K562 (cell line): ENCODE data around the gene EEF2K. TPM values are rescaled to one million over a fixed set of nuclear protein-coding genes. Genes with fewer than 3 reads are reported as not detected.

Experiments used
- CSDE1 ChIP-seq, 2 experiments: fragments of 450-650 bp; IDR thresholded peaks; 2 replicates each; pipeline ENCODE4 v1.6.1; 2016; ENCODE audit warnings: mild to moderate bottlenecking in 1 of 2
- PTTG1 ChIP-seq: fragments of 450-650 bp; IDR thresholded peaks from 2 replicates; pipeline ENCODE4 v1.6.1; 2016; ENCODE audit warnings: low read depth, mild to moderate bottlenecking, missing genetic modification characterization, missing compliant biosample characterization
- SREBF1 ChIP-seq: fragments of 150-350 bp; IDR thresholded peaks from 2 replicates; pipeline ENCODE4 v1.6.1; 2014; ENCODE audit warnings: antibody characterized with exemption, low read depth, low read length, borderline replicate concordance
- ZKSCAN8 ChIP-seq: fragments of 200-800 bp; sonication (Bioruptor generic); IDR thresholded peaks from 2 replicates; pipeline ENCODE4 v1.6.1; 2016; ENCODE audit warnings: missing genetic modification characterization, missing compliant biosample characterization
- ZNF445 ChIP-seq: fragments of 250-450 bp; sonication (Bioruptor Pico); IDR thresholded peaks from 2 replicates; pipeline ENCODE4 v1.4.0; 2020; ENCODE audit warnings: low read depth, mild to moderate bottlenecking, moderate library complexity
- polyA plus RNA-seq, 8 experiments: library from polyadenylated mRNA; depleted of rRNA in 4 of 8; stranded (reverse) in 5 of 8; unstranded in 3 of 8; fragments of >200 nt; fragmentation: Nextera tagmentation in 2 of 8; fragmentation: Illumina TruSeq in 1 of 8; extraction: Ambion mirVana in 2 of 8; extraction: Trizol in 1 of 8; gene quantifications; 2 replicates each; pipeline versions ENCODE4 v1.2.1 to v1.2.3, GENCODE V29; 2011 to 2014; ENCODE audit warnings: inconsistent platforms in 1 of 8, missing spikeins in 1 of 8
- total RNA-seq, 7 experiments: library from RNA; depleted of rRNA in 6 of 7; stranded (reverse); fragments of >200 nt in 6 of 7; fragmentation: Illumina TruSeq in 2 of 7; extraction: Trizol in 2 of 7; gene quantifications; 2 replicates each; pipeline versions ENCODE4 v1.2.1 to v1.2.3, GENCODE V29; 2011 to 2021; ENCODE audit warnings: low replicate concordance in 1 of 7
- TF ChIP-seq, protein P1 (sequence below), 2 experiments: fragments of 450-650 bp in 1 of 2; sonication (generic) in 1 of 2; formaldehyde crosslinking in 1 of 2; IDR thresholded peaks; 2 replicates each; pipeline versions ENCODE4 v1.7.1 to v1.9.0; 2016 to 2022; ENCODE audit warnings: inconsistent platforms in 1 of 2, mild to moderate bottlenecking in 1 of 2, missing genetic modification reagents in 1 of 2
- TF ChIP-seq, protein P2 (sequence below), 3 experiments: fragments of 200-800 bp in 1 of 3; sonication (Bioruptor generic) in 1 of 3; sonication (generic) in 1 of 3; formaldehyde crosslinking in 1 of 3; IDR thresholded peaks; 2 replicates each; pipeline versions ENCODE4 v1.6.1 to v1.8.0; 2016 to 2022; ENCODE audit warnings: mild to moderate bottlenecking in 2 of 3, missing compliant biosample characterization in 2 of 3, missing genetic modification characterization in 2 of 3, missing genetic modification reagents in 1 of 3

The EEF2K gene
- total and polyA plus RNA-seq, 9 of the 15 experiments (the other 6 are each of a cell fraction or from before 2014, with no cell fraction given): 3.0 to 35.2 (median 12.2) TPM

DNA sequence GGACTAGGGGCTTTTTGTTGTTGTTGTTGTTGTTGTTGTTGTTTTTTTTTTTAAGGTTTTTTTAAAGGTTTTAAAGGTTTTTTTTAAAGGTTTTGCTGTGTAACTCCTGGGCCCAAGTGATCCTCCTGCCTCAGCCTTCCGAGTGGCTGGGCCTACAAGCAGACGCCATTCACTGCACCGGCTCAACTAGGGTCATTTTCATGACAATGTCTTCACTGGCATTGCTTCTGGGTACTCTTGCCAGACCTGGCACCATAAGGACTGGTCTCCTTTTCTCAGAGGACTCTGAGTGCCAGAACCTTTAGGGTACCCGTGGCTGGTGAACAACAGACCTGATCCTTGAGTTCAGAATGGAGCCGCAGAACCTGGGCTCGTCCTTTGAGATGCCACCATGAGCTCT lies 111.5 kb downstream of the EEF2K start (continued):
- TF ChIP-seq, protein P1, sequence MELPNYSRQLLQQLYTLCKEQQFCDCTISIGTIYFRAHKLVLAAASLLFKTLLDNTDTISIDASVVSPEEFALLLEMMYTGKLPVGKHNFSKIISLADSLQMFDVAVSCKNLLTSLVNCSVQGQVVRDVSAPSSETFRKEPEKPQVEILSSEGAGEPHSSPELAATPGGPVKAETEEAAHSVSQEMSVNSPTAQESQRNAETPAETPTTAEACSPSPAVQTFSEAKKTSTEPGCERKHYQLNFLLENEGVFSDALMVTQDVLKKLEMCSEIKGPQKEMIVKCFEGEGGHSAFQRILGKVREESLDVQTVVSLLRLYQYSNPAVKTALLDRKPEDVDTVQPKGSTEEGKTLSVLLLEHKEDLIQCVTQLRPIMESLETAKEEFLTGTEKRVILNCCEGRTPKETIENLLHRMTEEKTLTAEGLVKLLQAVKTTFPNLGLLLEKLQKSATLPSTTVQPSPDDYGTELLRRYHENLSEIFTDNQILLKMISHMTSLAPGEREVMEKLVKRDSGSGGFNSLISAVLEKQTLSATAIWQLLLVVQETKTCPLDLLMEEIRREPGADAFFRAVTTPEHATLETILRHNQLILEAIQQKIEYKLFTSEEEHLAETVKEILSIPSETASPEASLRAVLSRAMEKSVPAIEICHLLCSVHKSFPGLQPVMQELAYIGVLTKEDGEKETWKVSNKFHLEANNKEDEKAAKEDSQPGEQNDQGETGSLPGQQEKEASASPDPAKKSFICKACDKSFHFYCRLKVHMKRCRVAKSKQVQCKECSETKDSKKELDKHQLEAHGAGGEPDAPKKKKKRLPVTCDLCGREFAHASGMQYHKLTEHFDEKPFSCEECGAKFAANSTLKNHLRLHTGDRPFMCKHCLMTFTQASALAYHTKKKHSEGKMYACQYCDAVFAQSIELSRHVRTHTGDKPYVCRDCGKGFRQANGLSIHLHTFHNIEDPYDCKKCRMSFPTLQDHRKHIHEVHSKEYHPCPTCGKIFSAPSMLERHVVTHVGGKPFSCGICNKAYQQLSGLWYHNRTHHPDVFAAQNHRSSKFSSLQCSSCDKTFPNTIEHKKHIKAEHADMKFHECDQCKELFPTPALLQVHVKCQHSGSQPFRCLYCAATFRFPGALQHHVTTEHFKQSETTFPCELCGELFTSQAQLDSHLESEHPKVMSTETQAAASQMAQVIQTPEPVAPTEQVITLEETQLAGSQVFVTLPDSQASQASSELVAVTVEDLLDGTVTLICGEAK (IDR thresholded peaks at IDR 0.05): no peak
- TF ChIP-seq, protein P1 (CRISPR knock-in tag; IDR thresholded peaks at IDR 0.05): no peak
- TF ChIP-seq, protein P2, sequence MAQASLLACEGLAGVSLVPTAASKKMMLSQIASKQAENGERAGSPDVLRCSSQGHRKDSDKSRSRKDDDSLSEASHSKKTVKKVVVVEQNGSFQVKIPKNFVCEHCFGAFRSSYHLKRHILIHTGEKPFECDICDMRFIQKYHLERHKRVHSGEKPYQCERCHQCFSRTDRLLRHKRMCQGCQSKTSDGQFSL (CRISPR knock-in tag; IDR thresholded peaks at IDR 0.05): no peak
- TF ChIP-seq, protein P2 (tag; IDR thresholded peaks at IDR 0.05): no peak
- no peak for TF ChIP-seq PTTG1 (tag)
- no peak for TF ChIP-seq SREBF1
- no peak for TF ChIP-seq CSDE1 (IDR thresholded peaks at IDR 0.05)
- no peak for TF ChIP-seq ZNF445 (CRISPR knock-in tag)
- no peak for TF ChIP-seq ZKSCAN8 (CRISPR knock-in tag)
